ENCODE results near the gene RECQL.
"Not testable (repeated sequence)": the region's sequence is repeated elsewhere in the genome, so short reads cannot be mapped to it uniquely, and the experiment has no call there.

RECQL gene

DNA sequence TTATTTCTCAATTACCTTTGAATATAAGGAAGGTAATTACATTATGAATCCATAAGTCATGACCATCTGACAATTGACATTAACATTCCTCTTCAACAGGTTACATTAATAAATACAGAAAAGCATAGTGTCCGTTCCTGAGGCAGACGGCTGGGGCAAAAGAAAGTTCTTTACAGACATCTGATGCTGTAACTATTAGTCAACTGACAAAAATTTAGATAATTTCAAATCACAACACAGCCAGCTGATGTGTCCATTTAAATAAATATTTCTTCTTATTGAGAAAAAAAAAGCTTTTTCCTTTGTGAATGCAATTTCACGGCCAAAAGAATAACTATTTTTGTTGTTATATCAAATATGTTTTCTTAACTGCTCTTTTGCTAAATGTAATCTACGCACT is 73.2 kb downstream of the RECQL start:
- no peak for DNase-seq (ENCODE audit: low read depth)

DNA sequence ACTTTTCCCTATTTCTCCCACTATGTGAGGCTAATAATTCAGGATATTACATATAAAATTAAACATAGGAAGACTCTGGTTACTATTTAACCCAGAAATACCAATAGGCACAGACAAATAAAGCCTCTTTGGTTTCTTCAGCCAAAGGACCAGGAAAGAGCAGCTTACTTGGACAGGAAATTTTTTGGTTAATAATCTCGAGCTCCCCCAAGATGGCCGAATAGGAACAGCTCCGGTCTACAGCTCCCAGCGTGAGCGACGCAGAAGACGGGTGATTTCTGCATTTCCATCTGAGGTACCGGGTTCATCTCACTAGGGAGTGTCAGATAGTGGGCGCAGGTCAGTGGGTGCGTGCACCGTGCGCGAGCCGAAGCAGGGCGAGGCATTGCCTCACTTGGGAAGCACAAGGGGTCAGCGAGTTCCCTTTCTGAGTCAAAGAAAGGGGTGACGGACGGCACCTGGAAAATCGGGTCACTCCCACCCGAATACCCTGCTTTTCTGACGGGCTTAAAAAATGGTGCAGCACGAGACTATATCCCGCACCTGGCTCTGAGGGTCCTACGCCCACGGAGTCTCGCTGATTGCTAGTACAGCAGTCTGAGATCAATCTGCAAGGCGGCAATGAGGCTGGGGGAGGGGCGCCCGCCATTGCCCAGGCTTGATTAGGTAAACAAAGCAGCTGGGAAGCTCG is 82.3 kb downstream of the RECQL start:
- not testable (repeated sequence) for DNase-seq (ENCODE audit: low read depth)

All from GM04504 (cell line).